ENCODE results near the gene CCDC171. TPM values are rescaled to one million over a fixed set of nuclear protein-coding genes. Genes with fewer than 3 reads are reported as not detected.

CCDC171 gene
- total RNA-seq, 1 experiment from 2014 or later = 2.4 TPM

DNA sequence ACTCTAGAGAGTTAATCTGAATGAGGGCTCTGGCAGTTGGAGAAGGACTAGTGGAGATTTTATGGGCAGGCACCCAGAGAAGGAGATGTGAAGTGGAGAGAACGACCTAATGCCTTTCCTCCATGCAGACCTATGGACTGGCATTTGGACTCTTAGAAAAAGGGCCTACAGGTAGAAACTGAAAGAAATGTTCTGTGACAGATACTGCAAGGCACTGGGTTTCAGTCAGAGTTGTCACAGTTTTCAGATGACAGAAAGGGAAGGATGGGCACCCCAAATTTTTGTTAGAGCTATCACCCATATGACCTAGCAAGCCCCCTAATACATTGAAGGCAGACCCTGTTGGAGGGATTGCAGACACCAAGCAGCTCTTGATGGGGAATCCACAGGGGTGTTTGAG is 406.8 kb downstream of the CCDC171 start:
- no peak overlapping the region for H2BK120ac ChIP-seq (ENCODE audit: low read depth, low read length, poor library complexity, severe bottlenecking)

More for the DNA sequence above, 406.8 kb downstream of the CCDC171 start:
- Histone ChIP-seq H3K9me3 (ENCODE audit: control insufficient read depth, low read depth, low read length) (no peaks in the 10 kb centered on the region), H3K14ac (ENCODE audit: insufficient read depth, low read length) (no peak overlapping the region), H3K9ac (ENCODE audit: extremely low read depth, insufficient read length, low read length) (no peak overlapping the region), H4K5ac (ENCODE audit: insufficient read length, low read depth, low read length) (no peak overlapping the region), H3K4ac (ENCODE audit: low read depth, low read length) (no peak overlapping the region), H4K8ac (replicated peaks; ENCODE audit: insufficient read length, low read depth, low read length) (no peak overlapping the region), H2BK5ac (ENCODE audit: insufficient read length, low read length) (no peak overlapping the region), H3K23me2 (ENCODE audit: insufficient read length, low read depth, low read length, poor library complexity, severe bottlenecking) (no peaks in the 10 kb centered on the region), H4K91ac (ENCODE audit: insufficient read length, low read depth, low read length) (no peak overlapping the region), H3K27me3 (ENCODE audit: insufficient read depth, low read length) (no peaks in the 10 kb centered on the region), H3K23ac (ENCODE audit: insufficient read length, low read depth, low read length) (no peak overlapping the region), H4K20me1 (ENCODE audit: control insufficient read depth, insufficient read depth, insufficient read length) (no peaks in the 10 kb centered on the region), H3K79me2 (ENCODE audit: insufficient read depth, low read length) (no peaks in the 10 kb centered on the region), H2AFZ (ENCODE audit: low read length) (no peak overlapping the region), H3K18ac (ENCODE audit: insufficient read length, low read depth, low read length) (no peak overlapping the region), H3K56ac (ENCODE audit: insufficient read length, low read depth, low read length) (no peak overlapping the region), H2BK15ac (ENCODE audit: low read depth, low read length) (no peak overlapping the region), H3T11ph (ENCODE audit: low read length) (no peak overlapping the region), H3K4me2 (ENCODE audit: insufficient read depth, insufficient read length, low read length) (no peak overlapping the region), H3K27ac (ENCODE audit: insufficient read length, low read depth, low read length) (no peak overlapping the region), H2BK20ac (ENCODE audit: low read depth, low read length, poor library complexity, severe bottlenecking) (no peak overlapping the region), H2BK12ac (ENCODE audit: insufficient read length, low read depth, low read length) (no peak overlapping the region), H3K4me1 (ENCODE audit: insufficient read depth, low read length) (no peaks in the 10 kb centered on the region), H2AK5ac (ENCODE audit: insufficient read length, low read length) (no peak overlapping the region), H3K79me1 (ENCODE audit: insufficient read depth, low read depth, low read length, poor library complexity, severe bottlenecking) (no peaks in the 10 kb centered on the region)
- H3K4me1 Mint-ChIP-seq = peaks cover 3 to 5% of the 10 kb centered on the region in 2 experiments; a peak in 2 of 4 replicates
- no CpG with 5 or more reads among the region's 1 CpG for WGBS (ENCODE audit: extremely low coverage, insufficient read length, low lambda C conversion rate)
- H3K9me3 Mint-ChIP-seq = no peaks in the 10 kb centered on the region
- no peak for TF ChIP-seq CTCF (conservative IDR thresholded peaks at IDR 0.05)
- H3K36me3 Mint-ChIP-seq (ENCODE audit: insufficient read depth in 1 of 3, low read depth in 3 of 3) = no peaks in the 10 kb centered on the region
- no peak for DNase-seq
- no peak overlapping the region for H3K4me3 Mint-ChIP-seq
- no peaks in the 10 kb centered on the region for H3K27me3 Mint-ChIP-seq (ENCODE audit: low read depth)
- 0 out of 7 replicates have a peak overlapping the region, but pooled peaks of 1 of the 3 experiments have one; percentile 2 for H3K27ac Mint-ChIP-seq

All from H9 (cell line).